ENCODE measurements around the gene CNTN4.

- TF ChIP-seq CTCF (IDR thresholded peaks at IDR 0.05) = no peak
- TF ChIP-seq POLR2A (IDR thresholded peaks at IDR 0.05) = no peak
Measured at GRCh38 chr3:2984831-2985220, 886.2 kb downstream of the CNTN4 start.

Measured in vagina (tissue), 2 donors.